Subcutaneous abdominal adipose tissue (tissue), 5 donors: ENCODE results near the gene SCLT1.

Source experiments
- H3K27ac ChIP-seq: one replicate; pipeline ENCODE4 v1.7.0; 2013; ENCODE audit warnings: low read depth, mild to moderate bottlenecking, inconsistent platforms, low read length, moderate library complexity
- H3K27me3 ChIP-seq, 5 donors: one replicate each; pipeline ENCODE4 v1.7.0; 2013; ENCODE audit warnings: low read length in 5 of 5, inconsistent platforms in 1 of 5; ENCODE audit not compliant: control insufficient read depth in 5 of 5, insufficient read depth in 4 of 5
- H3K36me3 ChIP-seq, 5 donors: one replicate each; pipeline ENCODE4 v1.7.0; 2013; ENCODE audit warnings: low read length in 5 of 5; ENCODE audit not compliant: control insufficient read depth in 5 of 5, insufficient read depth in 5 of 5
- H3K4me1 ChIP-seq, 5 donors: one replicate each; pipeline ENCODE4 v1.7.0; 2013; ENCODE audit warnings: low read length in 5 of 5, mild to moderate bottlenecking in 3 of 5, moderate library complexity in 1 of 5; ENCODE audit not compliant: control insufficient read depth in 5 of 5, insufficient read depth in 5 of 5
- H3K4me3 ChIP-seq, 5 donors: one replicate each; pipeline ENCODE4 v1.7.0; 2013; ENCODE audit warnings: low read length in 5 of 5, low read depth in 1 of 5
- H3K9ac ChIP-seq, 5 donors: one replicate each; pipeline ENCODE4 v1.7.0; 2013; ENCODE audit warnings: low read length in 5 of 5, mild to moderate bottlenecking in 4 of 5, moderate library complexity in 3 of 5
- H3K9me3 ChIP-seq, 5 donors: one replicate each; pipeline ENCODE4 v1.7.0; 2013; ENCODE audit warnings: low read length in 5 of 5; ENCODE audit not compliant: control insufficient read depth in 5 of 5
- donor health status: healthy.
- donor health status: healthy.
- donor health status: healthy.
- donor health status: healthy.
- donor health status: healthy.

Gene SCLT1

GRCh38 chr4:129040471-129040870 is 52.9 kb downstream of the SCLT1 start:
- peaks cover 0 to 5% (median 0%) of the 10 kb centered on the region in 5 donors for H3K4me1 ChIP-seq
- H3K36me3 ChIP-seq = peaks cover 0 to 5% (median 4%) of the 10 kb centered on the region in 5 donors
- H3K27ac ChIP-seq = no peak overlapping the region
- no peaks in the 10 kb centered on the region for H3K27me3 ChIP-seq
- no peak overlapping the region for H3K4me3 ChIP-seq
- H3K9me3 ChIP-seq = no peaks in the 10 kb centered on the region
- no peak overlapping the region for H3K9ac ChIP-seq

GRCh38 chr4:129037093-129037492 is 56.2 kb downstream of the SCLT1 start:
- Histone ChIP-seq H3K27me3 (no peaks in the 10 kb centered on the region), H3K27ac (no peak overlapping the region), H3K9ac (no peak overlapping the region), H3K36me3 (peaks cover 0 to 6% (median 4%) of the 10 kb centered on the region in 5 donors), H3K4me3 (no peak overlapping the region), H3K9me3 (no peaks in the 10 kb centered on the region), H3K4me1 (no peaks in the 10 kb centered on the region)

- Histone ChIP-seq H3K27ac (no peak overlapping the region), H3K9ac (no peak overlapping the region), H3K36me3 (peaks cover 0 to 12% (median 10%) of the 10 kb centered on the region in 5 donors), H3K27me3 (no peaks in the 10 kb centered on the region), H3K9me3 (peaks cover 0 to 8% (median 2%) of the 10 kb centered on the region in 5 donors), H3K4me3 (no peak overlapping the region), H3K4me1 (no peaks in the 10 kb centered on the region)
These were observed 78.5 kb downstream of the SCLT1 start for GRCh38 chr4:129014566-129015509.

DNA sequence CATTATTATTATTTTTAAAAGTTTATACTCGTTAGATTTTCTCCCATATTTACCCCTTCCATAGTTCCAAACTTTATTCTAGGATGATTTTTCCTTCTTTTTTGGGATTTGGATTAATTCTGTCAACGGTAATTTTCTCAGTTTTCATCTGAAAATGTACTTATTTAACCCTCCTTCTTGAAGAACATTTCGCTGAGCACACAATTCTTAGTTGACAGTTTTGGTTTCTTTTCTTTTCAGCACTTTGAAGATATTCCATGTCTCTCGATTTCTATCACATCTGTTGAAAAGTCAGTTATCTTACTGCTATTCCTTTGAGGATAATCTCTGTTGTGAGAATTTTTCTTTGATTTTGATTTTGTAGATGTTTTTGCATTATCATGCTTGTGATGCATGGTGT is 85.2 kb downstream of the SCLT1 start:
- Histone ChIP-seq H3K4me1 (no peaks in the 10 kb centered on the region), H3K27me3 (no peaks in the 10 kb centered on the region), H3K4me3 (no peak overlapping the region), H3K36me3 (no peaks in the 10 kb centered on the region), H3K9me3 (peaks cover 0 to 21% (median 0%) of the 10 kb centered on the region in 5 donors), H3K9ac (no peak overlapping the region), H3K27ac (no peak overlapping the region)

DNA sequence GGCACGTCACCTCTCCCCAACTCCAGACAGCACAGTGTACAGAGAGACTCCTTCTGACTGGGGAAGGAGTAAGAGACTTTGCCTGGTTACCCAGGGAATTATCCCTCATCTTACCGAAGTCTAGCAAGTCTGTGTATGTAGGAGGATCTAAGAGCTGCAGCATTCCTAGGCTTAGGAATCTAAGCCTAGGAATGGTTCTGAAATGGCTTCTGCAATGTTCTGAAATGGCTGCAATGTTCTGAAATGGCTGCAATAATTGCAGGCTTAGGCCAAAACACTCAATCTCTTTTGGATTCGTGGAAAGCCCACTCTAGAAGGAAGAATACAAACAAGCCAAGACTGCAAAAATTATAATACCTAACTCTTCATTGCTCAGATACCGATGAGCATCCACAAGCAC is 106.4 kb downstream of the SCLT1 start:
- Histone ChIP-seq H3K9me3 (peaks cover 0 to 3% (median 0%) of the 10 kb centered on the region in 5 donors), H3K9ac (no peak overlapping the region), H3K4me1 (no peaks in the 10 kb centered on the region), H3K27ac (no peak overlapping the region), H3K4me3 (no peak overlapping the region), H3K27me3 (no peaks in the 10 kb centered on the region), H3K36me3 (peaks cover 11 to 24% (median 14%) of the 10 kb centered on the region in 5 donors)

DNA sequence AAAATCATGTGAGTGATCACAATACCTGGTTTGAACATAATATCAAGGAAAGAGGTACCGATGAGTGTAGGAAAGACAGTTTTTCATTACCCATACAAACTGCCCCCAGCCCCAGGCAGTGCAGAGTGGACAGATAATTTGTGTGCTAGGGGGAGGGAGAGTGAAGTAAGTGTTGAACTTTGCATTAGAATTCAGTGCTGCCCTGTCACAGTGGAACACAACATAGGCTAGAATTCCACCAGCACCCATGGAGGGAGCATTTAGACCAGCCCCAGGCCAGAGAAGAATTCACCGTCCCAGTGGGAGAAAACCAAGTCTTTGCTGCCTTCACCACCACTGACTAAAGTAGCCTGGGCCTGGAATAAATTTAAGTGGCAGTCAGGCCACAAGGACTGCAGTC is 107.3 kb downstream of the SCLT1 start:
- Histone ChIP-seq H3K4me3 (no peak overlapping the region), H3K4me1 (no peaks in the 10 kb centered on the region), H3K27ac (no peak overlapping the region), H3K9me3 (peaks cover 0 to 3% (median 0%) of the 10 kb centered on the region in 5 donors), H3K9ac (no peak overlapping the region), H3K27me3 (no peaks in the 10 kb centered on the region), H3K36me3 (peaks cover 11 to 20% (median 14%) of the 10 kb centered on the region in 5 donors)

DNA sequence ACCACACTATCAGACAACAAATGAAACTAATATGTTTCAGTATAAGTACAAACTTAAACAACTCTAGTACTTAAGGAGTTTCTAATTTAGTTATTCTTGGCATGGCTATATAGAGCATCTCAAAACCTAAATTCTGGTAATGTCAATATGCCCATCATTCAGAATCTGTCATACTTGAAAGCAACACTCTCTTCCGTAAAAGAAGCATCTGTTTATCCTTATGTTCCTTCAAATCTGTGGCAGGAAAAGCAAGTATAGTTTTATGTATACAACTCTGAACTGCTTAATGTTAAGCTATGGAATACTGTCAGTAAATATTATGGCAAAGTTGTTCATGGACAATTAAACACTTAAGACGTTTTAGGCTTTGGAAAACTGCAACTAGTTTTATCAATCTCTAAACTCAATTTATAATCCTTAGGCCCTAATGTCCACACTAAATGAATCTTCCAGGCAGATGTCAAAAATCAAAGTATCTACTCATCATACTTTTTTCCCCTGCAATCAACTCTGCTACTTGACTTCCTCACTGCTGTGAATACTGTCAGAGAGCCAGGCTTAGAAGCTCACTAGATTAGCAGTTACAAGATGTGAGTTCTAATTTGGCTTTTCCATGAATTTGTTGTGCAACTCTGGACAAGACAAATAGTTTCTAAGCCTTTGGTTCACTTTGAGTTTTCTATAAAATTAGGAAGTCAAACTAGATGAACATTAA is 109.4 kb downstream of the SCLT1 start:
- Histone ChIP-seq H3K9me3 (peaks cover 0 to 3% (median 0%) of the 10 kb centered on the region in 5 donors), H3K36me3 (peaks cover 11 to 19% (median 14%) of the 10 kb centered on the region in 5 donors), H3K4me3 (no peak overlapping the region), H3K4me1 (no peaks in the 10 kb centered on the region), H3K9ac (no peak overlapping the region), H3K27me3 (no peaks in the 10 kb centered on the region), H3K27ac (no peak overlapping the region)

DNA sequence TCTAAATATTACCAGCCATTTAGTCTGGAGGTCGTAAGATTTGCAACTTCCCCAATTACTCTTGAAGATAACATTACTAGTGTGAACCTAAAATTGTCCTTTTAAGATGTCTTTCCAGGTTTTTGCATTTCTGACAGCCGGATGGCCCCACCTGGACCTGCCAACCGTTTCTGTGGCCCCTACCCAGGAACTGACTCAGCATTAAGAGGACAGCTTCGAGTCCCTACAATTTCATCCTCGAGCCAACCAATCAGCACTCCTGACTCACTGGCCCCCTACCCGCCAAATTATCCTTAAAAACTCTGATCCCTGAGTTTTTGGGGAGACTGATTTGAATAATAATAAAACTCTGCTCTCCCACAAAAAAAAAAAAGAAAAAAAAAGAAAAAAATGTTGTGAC is 112.0 kb downstream of the SCLT1 start:
- no peak overlapping the region for H3K9ac ChIP-seq
- H3K9me3 ChIP-seq = no peaks in the 10 kb centered on the region
- peaks cover 2 to 8% (median 5%) of the 10 kb centered on the region in 5 donors for H3K36me3 ChIP-seq
- H3K4me3 ChIP-seq = no peak overlapping the region
- H3K27ac ChIP-seq = no peak overlapping the region
- no peaks in the 10 kb centered on the region for H3K27me3 ChIP-seq
- H3K4me1 ChIP-seq = no peaks in the 10 kb centered on the region

DNA sequence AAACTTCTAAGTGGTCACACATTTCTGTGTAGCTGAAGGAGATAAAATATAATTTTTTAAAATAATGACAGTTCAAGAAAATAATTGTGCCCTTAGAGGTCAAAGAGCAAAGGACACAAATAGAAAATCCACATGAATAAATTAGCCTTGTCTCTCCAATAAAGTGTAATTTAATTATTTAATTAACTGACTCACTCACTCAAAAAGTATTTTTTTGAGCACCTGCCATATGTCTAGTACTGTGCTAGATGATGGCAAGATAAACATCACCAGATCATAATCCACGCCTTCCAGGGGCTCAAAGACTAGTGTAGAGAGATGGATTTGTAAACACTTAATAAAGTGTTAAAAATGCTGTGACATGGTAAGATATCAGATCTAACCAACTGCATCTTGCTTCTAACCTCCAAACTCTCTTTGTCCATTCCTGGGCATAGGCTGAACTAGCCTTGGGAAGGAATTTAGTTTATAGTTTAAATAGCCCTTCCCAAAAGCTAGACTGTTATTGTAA is 112.5 kb downstream of the SCLT1 start:
- Histone ChIP-seq H3K27me3 (no peaks in the 10 kb centered on the region), H3K36me3 (peaks cover under 1 to 3% (median under 1%) of the 10 kb centered on the region in 5 donors), H3K27ac (no peak overlapping the region), H3K9ac (no peak overlapping the region), H3K9me3 (no peaks in the 10 kb centered on the region), H3K4me1 (no peaks in the 10 kb centered on the region), H3K4me3 (no peak overlapping the region)

DNA sequence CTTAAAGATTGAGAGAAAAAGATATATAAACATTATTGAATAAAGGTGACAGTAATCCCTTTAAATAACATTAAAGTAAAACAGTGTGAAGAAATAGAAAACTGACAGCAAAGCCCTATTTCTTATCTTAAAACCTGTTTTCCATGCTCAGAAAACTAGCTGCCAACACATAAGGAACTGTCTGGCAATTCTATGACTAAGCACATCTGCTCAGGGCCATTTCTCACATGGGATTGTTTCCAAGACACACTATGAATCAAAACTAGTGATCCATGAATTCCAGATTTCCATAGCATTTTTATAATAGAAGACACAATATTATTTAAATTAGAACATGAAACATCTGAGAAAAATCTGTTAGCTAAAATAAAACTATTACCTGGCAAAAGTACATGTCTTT is 113.4 kb downstream of the SCLT1 start:
- H3K27me3 ChIP-seq = no peaks in the 10 kb centered on the region
- H3K36me3 ChIP-seq = peaks cover 0 to 2% (median 0%) of the 10 kb centered on the region in 5 donors
- no peak overlapping the region for H3K4me3 ChIP-seq
- no peak overlapping the region for H3K27ac ChIP-seq
- H3K9ac ChIP-seq = no peak overlapping the region
- no peaks in the 10 kb centered on the region for H3K4me1 ChIP-seq
- H3K9me3 ChIP-seq = no peaks in the 10 kb centered on the region
